Hematopoietic multipotent progenitor cell treated with erythropoietin and hydrocortisone succinate and interleukin-3 and kit ligand, for 4 days (in vitro differentiated cells): Measurements from ENCODE around the gene MAPK10.
A peak's percentile ranks its signal among the peaks of the same experiment; 100 is the strongest.

Experiments
- DNase-seq: peaks from one replicate; pipeline ENCODE4 v3.0.0-alpha.2; 2015

The MAPK10 gene

GRCh38 chr4:86359944-86360478, at the start of gene MAPK10:
Gene MAPK10, minus strand, starts transcription at chr4:86360053.
- peak; percentile 95 for DNase-seq

DNA sequence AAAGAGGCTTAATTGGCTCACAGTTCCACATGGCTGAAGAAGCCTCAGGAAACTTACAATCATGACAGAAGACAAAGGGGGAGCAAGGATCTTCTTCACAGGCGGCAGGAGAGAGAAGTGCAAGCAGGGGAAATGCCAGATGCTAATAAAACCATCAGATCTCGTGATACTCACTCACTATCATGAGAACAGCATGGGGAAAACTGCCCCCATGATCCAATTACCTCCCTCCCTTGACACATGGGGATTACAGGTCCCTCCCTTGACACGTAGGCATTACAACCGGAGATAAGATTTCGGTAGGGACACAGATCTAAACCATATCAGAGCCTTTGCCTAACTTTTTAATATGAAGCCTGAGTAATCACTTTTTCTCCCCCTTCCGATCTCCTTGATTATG, 43.7 kb upstream of the MAPK10 start:
- DNase-seq: no peak

DNA sequence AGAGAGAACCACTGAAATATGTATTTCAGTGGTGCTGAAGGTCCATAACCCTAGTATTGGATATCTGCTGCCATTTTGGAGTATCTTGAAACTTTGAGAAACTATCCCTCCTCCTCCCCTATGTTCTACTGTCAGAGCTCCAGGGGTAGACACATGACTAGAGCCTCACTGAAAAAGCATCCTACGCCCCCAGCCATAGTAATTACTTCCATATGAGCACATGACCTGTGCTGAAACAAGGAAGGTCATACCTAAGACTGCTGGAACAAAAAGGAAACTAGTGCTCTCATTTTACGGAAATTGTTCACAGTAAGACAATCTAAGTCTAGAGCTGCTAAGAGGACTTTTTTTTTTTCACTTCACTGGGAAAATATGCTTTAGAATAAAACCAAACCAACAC, 42.0 kb upstream of the MAPK10 start:
- DNase-seq: no peak

DNA sequence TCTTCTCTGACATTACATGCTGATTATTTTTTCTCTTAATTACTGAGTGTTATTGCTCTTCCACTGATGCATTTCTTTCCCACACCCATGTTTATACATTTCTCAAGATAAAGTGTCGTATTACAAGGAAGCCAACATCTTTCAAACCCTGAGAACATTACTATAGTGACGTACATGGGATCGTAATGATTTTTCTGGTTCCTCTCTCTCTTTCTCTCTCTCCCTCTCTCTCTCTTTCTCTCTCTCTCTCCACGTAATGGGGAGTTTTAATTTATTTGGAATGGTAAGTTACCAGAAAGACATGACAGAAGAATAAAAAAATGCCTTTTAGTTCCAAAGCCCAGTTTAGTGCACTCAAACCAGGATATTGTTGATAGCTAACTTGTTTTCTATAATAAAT, 40.4 kb upstream of the MAPK10 start:
- DNase-seq: no peak

DNA sequence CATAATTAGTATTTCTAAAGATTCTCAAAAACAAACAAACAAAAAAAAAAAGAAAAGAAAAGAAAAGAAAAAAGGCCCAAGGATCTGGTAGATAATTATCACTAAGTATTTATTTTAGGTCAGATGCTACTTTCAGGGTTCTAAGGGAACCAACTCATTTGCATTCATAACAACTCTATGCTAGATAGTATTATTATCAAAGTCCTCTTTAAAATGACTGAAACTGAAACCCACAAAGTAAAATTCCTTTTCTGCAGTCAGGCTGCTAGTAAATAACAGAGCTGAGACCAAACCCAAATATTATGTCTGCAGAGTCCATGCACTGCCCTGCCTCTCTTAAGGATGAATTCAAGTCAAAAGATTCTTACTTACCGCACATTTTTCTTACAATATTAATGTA, 38.3 kb upstream of the MAPK10 start:
- DNase-seq: no peak

GRCh38 chr4:86393749-86394148, 33.9 kb upstream of the MAPK10 start:
- no peak for DNase-seq

GRCh38 chr4:86389664-86390063, 29.8 kb upstream of the MAPK10 start:
- no peak for DNase-seq

- no peak for DNase-seq
Observed at GRCh38 chr4:86388252-86388651, 28.4 kb upstream of the MAPK10 start.

DNA sequence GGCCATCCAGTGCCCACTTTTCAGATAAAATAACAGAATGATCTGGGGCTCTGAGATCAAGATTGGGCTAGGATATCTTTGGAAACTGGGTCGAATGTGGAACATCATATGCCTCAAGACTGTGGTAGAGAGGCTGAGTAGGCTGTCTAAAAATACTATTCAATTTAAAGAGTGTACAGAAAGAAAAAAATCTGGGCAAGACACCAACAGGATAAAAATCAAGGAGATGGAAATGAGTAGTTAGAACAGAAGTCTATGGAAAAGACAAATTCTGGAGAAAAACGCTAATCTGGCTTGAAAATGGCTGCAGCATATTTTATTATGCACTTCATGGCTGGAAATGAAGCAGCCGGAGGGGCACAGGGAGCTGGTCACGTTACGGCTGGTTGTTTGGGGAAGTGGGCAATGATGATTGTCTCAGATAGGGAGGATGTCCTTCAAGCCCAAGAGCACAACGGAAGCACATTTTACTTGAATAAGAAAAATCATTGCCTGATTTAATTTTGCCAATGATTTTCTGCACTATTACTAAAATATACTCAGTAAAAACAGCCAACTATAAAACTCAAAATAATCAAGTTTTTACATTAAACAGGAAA, 27.1 kb upstream of the MAPK10 start:
- DNase-seq: peak; percentile 78

DNA sequence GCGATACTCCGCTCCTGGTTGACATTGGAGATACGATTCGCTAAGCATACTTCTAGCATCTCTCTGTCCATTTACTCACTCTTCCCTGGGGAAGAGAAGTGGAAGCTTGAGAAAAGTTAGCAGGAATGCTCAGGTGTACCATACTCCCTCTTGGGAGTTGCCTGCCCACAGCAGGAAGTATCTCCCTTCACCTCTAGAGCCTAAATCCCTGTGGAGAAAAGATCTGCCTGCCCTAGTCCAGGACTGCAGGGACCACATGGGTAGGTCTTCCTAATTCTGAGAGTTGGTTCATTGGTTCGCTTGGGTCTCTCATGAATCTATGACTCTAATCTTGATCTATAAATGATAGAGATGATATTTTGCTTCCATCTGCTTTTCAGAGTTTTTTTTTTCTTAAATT, 26.3 kb upstream of the MAPK10 start:
- DNase-seq: no peak

- no peak for DNase-seq
Observed at GRCh38 chr4:86381431-86381830, 21.6 kb upstream of the MAPK10 start.

- no peak for DNase-seq
Observed at GRCh38 chr4:86380181-86380724, 20.4 kb upstream of the MAPK10 start.

- DNase-seq: no peak
Observed at GRCh38 chr4:86376850-86377249, 17.0 kb upstream of the MAPK10 start.

DNA sequence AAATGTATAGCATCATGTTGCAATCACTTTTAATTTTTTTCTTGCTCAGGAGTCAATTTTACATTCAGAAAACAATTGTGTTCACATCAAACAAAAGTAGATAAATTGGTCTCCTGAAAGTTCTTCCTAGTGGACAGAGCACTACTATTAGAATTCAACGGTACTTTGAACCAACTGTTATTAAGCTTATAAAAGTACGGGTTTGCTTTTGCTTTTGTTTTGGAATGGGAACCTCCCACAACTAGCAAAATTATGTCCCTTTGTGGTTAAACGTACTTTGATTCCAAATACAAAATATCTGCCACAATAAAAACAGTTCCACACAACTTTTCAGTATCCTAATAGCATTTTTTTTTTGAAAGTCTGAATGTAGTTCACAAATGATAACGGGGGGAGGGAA, 8.6 kb upstream of the MAPK10 start:
- no peak for DNase-seq

DNA sequence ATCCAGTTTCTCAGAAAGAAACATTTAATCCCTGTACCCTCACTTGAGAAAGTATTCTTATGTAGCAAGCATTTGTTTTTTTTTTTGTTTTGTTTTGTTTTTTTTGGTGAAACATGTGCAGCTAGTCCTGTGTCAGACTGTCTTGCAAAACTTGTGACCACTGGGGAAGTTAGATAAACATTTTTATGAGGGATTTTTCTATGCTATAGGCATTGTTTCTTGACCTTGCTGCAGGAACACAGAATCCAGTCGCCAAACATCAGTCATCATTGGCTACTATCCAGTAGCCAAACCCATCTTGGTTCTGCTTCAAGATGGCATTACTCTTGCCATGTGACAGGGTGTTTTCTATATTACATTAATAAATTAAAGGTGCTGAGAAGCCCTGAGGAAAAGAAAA, 7.7 kb upstream of the MAPK10 start:
- no peak for DNase-seq

GRCh38 chr4:86366920-86367319, 7.1 kb upstream of the MAPK10 start:
- DNase-seq: no peak

DNA sequence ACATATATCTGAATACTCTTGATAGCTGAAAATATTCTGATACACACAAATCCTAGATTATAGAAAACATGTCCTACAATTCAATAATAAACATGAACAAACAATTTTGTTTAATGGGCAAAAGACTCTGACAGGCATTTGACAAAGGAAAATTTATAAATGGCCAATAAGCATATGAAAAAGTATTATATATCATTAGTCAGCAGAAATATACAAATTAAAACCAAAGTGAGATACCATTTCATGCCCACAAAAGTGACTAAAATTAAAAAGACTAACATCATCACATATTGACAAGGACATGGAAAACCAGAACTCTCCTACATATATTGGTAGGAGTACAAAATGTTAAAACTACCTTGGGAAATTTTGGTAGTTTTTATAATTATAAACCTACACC, 2.7 kb upstream of the MAPK10 start:
- no peak for DNase-seq

DNA sequence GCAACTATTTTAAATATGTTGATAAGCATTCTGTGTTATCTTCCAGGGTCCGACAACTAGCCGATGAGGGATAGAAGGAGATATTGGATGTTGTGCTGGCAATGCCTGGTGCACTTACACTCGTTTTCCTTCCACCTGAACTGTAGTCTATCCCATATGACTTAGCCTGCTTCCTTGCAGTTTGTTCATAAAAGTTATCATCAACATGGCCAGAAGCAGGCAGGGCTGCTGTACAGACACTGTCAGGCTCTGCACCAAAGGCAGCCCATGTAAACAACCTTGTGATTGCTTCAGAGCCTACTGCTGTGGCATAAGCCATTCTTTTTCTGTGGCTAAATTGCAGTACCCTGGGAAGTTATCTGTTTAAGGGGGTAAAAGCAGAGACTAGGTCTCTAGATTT, 1.6 kb downstream of the MAPK10 start:
- no peak for DNase-seq

DNA sequence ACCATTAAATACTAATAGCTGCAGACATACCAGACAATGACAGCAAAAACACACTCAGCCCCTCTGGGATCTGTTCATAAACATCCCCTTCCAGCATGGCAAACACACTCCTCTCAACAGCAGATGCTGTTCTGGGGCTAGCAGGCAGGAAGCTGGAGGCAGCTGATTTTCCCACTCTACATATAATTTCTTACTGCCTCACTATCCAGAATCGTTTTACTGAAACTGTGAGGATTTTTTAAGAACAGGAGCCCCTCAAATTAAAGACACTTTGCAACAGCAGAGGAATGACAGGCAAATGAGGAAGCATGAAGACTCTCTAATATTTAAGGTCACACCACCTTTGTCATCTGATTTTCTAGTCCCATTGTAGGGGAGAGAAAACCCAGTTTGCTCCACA, 2.2 kb downstream of the MAPK10 start:
- no peak for DNase-seq

GRCh38 chr4:86356425-86357210, 3.2 kb downstream of the MAPK10 start:
- no peak for DNase-seq

DNA sequence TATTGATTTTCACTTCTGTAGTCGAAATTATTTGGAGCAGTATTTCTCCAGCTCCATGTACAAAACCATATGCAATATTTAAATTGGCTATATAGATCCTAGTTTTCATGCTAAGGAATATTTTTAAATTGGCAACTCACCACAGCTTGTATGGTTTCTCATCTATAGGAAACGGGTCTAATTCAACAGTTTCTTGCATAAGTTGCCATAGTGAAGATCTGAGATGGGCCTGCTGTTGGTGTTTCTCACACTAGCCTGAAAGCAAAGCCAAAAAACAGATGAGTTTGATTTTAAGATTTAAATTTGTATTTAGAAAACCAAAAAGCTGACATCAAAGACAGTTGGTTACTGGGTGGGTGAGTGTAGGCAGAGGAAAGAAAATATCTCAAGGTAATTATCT, 5.5 kb downstream of the MAPK10 start:
- no peak for DNase-seq

GRCh38 chr4:86346320-86346719, 13.5 kb downstream of the MAPK10 start:
- DNase-seq: no peak

DNA sequence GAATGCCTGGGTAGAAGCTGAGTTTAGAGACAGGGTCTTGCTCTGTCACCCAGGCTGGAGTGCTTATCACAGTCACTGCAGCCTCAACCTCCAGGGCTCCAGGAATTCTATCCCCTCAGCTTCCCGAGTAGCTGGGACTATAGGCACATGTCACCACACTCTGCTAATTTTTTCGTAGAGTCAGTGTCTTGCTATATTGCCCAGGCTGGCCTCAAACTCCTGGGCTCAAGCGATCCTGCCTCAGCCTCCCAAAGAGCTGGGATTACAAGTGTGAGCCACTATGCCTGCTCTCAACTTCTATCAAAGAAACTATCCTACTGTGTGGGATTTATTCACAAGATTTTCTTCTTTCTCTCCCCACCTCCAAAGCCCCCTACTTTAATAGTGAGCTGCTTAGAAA, 15.7 kb downstream of the MAPK10 start:
- no peak for DNase-seq

- DNase-seq: no peak
Observed at GRCh38 chr4:86338989-86339388, 20.9 kb downstream of the MAPK10 start.
